Pancreas (tissue), 10 donors: ENCODE results near the gene CEMIP. TPM values are rescaled to one million over a fixed set of nuclear protein-coding genes. Genes with fewer than 3 reads are reported as not detected.

Experiments
- ATAC-seq, 4 donors: fragments of 200-7000 bp; cut with Tn5 transposase; one replicate each; pipeline versions ENCODE4 v1.8.0 to v1.9.1; 2020; ENCODE audit warnings: mild to moderate bottlenecking in 4 of 4, moderate library complexity in 4 of 4
- DNase-seq, 6 donors: peaks; one replicate each; pipeline ENCODE4 v3.0.0-alpha.2; 2020
- FAIRE-seq: peaks from 2 replicates; lab custom pipeline; 2012; peaks lifted over from hg19 to GRCh38; lab: Jason Lieb, UNC
- H3K27ac ChIP-seq, 4 donors: fragments of 200-600 bp; sonication (generic); 1 replicate in 3 of 4; 2 replicates in 1 of 4; pipeline versions ENCODE4 v1.5.0 to v1.8.0; 2020
- H3K27me3 ChIP-seq, 4 donors: fragments of 200-600 bp; one replicate each; pipeline ENCODE4 v1.8.0; 2021
- H3K36me3 ChIP-seq, 3 donors: fragments of 200-600 bp; sonication (generic) in 1 of 3; one replicate each; pipeline versions ENCODE4 v1.5.0 to v1.8.0; 2020 to 2021
- H3K4me1 ChIP-seq, 3 donors: fragments of 200-600 bp; one replicate each; pipeline ENCODE4 v1.8.0; 2021
- H3K4me3 ChIP-seq, 4 donors: fragments of 200-600 bp; sonication (generic) in 2 of 4; one replicate each; pipeline versions ENCODE4 v1.5.0 to v1.8.0; 2020 to 2021
- H3K9me3 ChIP-seq, 4 donors: fragments of 200-600 bp; one replicate each; pipeline ENCODE4 v1.8.0; 2021
- CTCF ChIP-seq, 4 donors: fragments of 200-600 bp; sonication (generic) in 3 of 4; IDR thresholded peaks; one replicate each; pipeline versions ENCODE4 v1.5.0 to v1.8.0; 2021; ENCODE audit warnings: antibody characterized with exemption in 4 of 4
- WGBS, 2 donors: extraction: QIAGEN DNeasy Blood & Tissue Kit; methylation state at CpG; one replicate each; pipeline ENCODE4 v1.1.7; 2013; 5-methylcytosine and 5-hydroxymethylcytosine counted together
- intact Hi-C, 3 donors: fragments of 100-400 bp; cut with DNase I; formaldehyde crosslinking; loops; one replicate each; pipeline versions ENCODE4 v1.11.1 to v1.14.2; 2022
- polyA plus RNA-seq, 2 donors: library from polyadenylated mRNA; stranded (reverse); fragments of 200-250 nt; gene quantifications; one replicate each; pipeline ENCODE4 v1.2.3, GENCODE V29; 2013
- total RNA-seq, 6 donors: library from RNA; stranded (reverse); fragmentation: NEBNext Ultra II Directional in 4 of 6; extraction: Animal tissue kit (Norgen Biotek cat#: 25700) in 4 of 6; gene quantifications; one replicate each; pipeline versions ENCODE4 v1.2.1 to v1.2.4, GENCODE V29; 2021 to 2023
- donor health status: healthy with polysubstance abuse.
- donor health status: DM: no; HTN: no; CAD: no; lungs with moderate emphysema.
- donor health status: DM: no; HTN: no; CAD: no.
- donor health status: control.
- donor health status: control.
- donor health status: Bipolar disorder and iron deficiency.
- donor health status: DM: yes; HTN: yes; CAD: no.
- donor health status: DM: no; HTN: no; CAD: no.
- donor health status: DM: no; HTN: no; CAD: no.
- donor health status: DM: yes; HTN: yes; CAD: no.

The CEMIP gene
- total and polyA plus RNA-seq, 8 donors = 0.07 to 0.41 (median 0.12) TPM; not detected in 1

- intact Hi-C loops = loop anchor here in 1 of 3 donors (10.0 kb wide), 1 partner anchor 185 kb away; no protein-coding TSS in a partner anchor
- ATAC-seq (no peak), FAIRE-seq (no peak), DNase-seq (no peak)
- no peak overlapping the region for H3K4me3 ChIP-seq
- no peaks in the 10 kb centered on the region for H3K4me1 ChIP-seq
- no peak for TF ChIP-seq CTCF (IDR thresholded peaks at IDR 0.05)
- H3K36me3 ChIP-seq = no peaks in the 10 kb centered on the region
- H3K9me3 ChIP-seq = no peaks in the 10 kb centered on the region
- 65 to 70% methylated on average over 4 of the region's 4 CpGs for WGBS, 2 donors
- no peaks in the 10 kb centered on the region for H3K27me3 ChIP-seq
- no peak overlapping the region for H3K27ac ChIP-seq
These were observed 10.6 kb downstream of the CEMIP start for GRCh38 chr15:80789796-80790195.

- intact Hi-C loops = no loop called here
- Histone ChIP-seq H3K4me1 (no peaks in the 10 kb centered on the region), H3K27me3 (no peaks in the 10 kb centered on the region), H3K4me3 (no peak overlapping the region), H3K9me3 (no peaks in the 10 kb centered on the region), H3K27ac (no peak overlapping the region), H3K36me3 (no peaks in the 10 kb centered on the region)
- ATAC-seq (no peak), FAIRE-seq (no peak), DNase-seq (no peak)
- no peak for TF ChIP-seq CTCF (IDR thresholded peaks at IDR 0.05)
- 76 to 86% methylated on average over 5 of the region's 5 CpGs for WGBS, 2 donors
These were observed 11.1 kb downstream of the CEMIP start for GRCh38 chr15:80790236-80790635.

GRCh38 chr15:80791004-80791403, 11.8 kb downstream of the CEMIP start:
- Histone ChIP-seq H3K27ac (no peak overlapping the region), H3K4me1 (no peaks in the 10 kb centered on the region), H3K36me3 (no peaks in the 10 kb centered on the region), H3K4me3 (no peak overlapping the region), H3K27me3 (no peaks in the 10 kb centered on the region), H3K9me3 (no peaks in the 10 kb centered on the region)
- no peak for TF ChIP-seq CTCF (IDR thresholded peaks at IDR 0.05)
- 88 to 89% methylated on average over 1 of the region's 1 CpG for WGBS, 2 donors
- no peak for FAIRE-seq
- intact Hi-C loops = no loop called here
- no peak for ATAC-seq
- DNase-seq = no peak

- no peaks in the 10 kb centered on the region for H3K9me3 ChIP-seq
- H3K27me3 ChIP-seq = peaks cover 0 to 8% (median 3%) of the 10 kb centered on the region in 4 donors
- peaks cover 0 to 5% (median 0%) of the 10 kb centered on the region in 3 donors for H3K4me1 ChIP-seq
- H3K27ac ChIP-seq = no peak overlapping the region
- 18 to 19% methylated on average over 5 of the region's 5 CpGs for WGBS, 2 donors
- ATAC-seq = peak; percentile 70 to 89 (median 79)
- DNase-seq = no peak
- intact Hi-C loops = no loop called here
- no peak overlapping the region for H3K4me3 ChIP-seq
- no peak for TF ChIP-seq CTCF (IDR thresholded peaks at IDR 0.05)
- no peak for FAIRE-seq
- H3K36me3 ChIP-seq = no peaks in the 10 kb centered on the region
These were observed 17.2 kb downstream of the CEMIP start for GRCh38 chr15:80796407-80796806.

- no peaks in the 10 kb centered on the region for H3K36me3 ChIP-seq
- intact Hi-C loops = no loop called here
- no peak overlapping the region for H3K27ac ChIP-seq
- TF ChIP-seq CTCF (IDR thresholded peaks at IDR 0.05) = no peak
- ATAC-seq (no peak), FAIRE-seq (no peak), DNase-seq (no peak)
- WGBS, 2 donors = 83 to 85% methylated on average over 3 of the region's 3 CpGs
- H3K27me3 ChIP-seq = peaks cover 0 to 8% (median 3%) of the 10 kb centered on the region in 4 donors
- H3K4me1 ChIP-seq = peaks cover 0 to 5% (median 0%) of the 10 kb centered on the region in 3 donors
- H3K4me3 ChIP-seq = no peak overlapping the region
- no peaks in the 10 kb centered on the region for H3K9me3 ChIP-seq
These were observed 19.7 kb downstream of the CEMIP start for GRCh38 chr15:80798911-80799310.
